Smooth muscle cell of bladder (primary cell): ENCODE measurements around the gene GPR152. TPM values are rescaled to one million over a fixed set of nuclear protein-coding genes. Genes with fewer than 3 reads are reported as not detected.

Experiments
- total RNA-seq: library from RNA; depleted of rRNA; stranded (reverse); fragments of >200 nt; gene quantifications from 2 replicates; pipeline ENCODE4 v1.2.3, GENCODE V29; 2014

GPR152 gene
- not detected in 2 replicates for total RNA-seq

GRCh38 chr11:67452141-67452952 is at the start of gene GPR152:
GPR152 (minus strand) TSS chr11:67452729; CDS start chr11:67452724, 5 bp downstream.

GRCh38 chr11:67482827-67483798 is 30.6 kb upstream of the GPR152 start, which contains the start of gene AIP:
AIP (plus strand) TSS chr11:67483026; CDS start chr11:67483159, 133 bp downstream.

GRCh38 chr11:67468759-67469507 is 16.4 kb upstream of the GPR152 start, which contains the start of gene TMEM134:
TMEM134 (minus strand) TSS chr11:67469251; CDS start chr11:67469192, 59 bp downstream.

GRCh38 chr11:67455054-67455453 is 2.5 kb upstream of the GPR152 start, which contains the start of gene CABP4:
CABP4 (plus strand) TSS chr11:67455354; CDS start chr11:67455424, 70 bp downstream.

GRCh38 chr11:67437082-67437808 is 15.3 kb downstream of the GPR152 start, which contains the start of gene PTPRCAP:
PTPRCAP (minus strand) TSS chr11:67437682; CDS start chr11:67437619, 63 bp downstream.

GRCh38 chr11:67428052-67429001 is 24.2 kb downstream of the GPR152 start, which contains the start of gene RPS6KB2:
RPS6KB2 (plus strand) TSS chr11:67428494; CDS start chr11:67428546, 52 bp downstream.

GRCh38 chr11:67415501-67416304 is 36.8 kb downstream of the GPR152 start, which contains the start of gene CARNS1:
CARNS1 (plus strand) TSS chr11:67415678; CDS start chr11:67416200, 522 bp downstream.

GRCh38 chr11:67401495-67402191 is 50.9 kb downstream of the GPR152 start, which contains the start of gene PPP1CA:
PPP1CA (minus strand) TSS chr11:67401858; CDS start chr11:67401782, 76 bp downstream.

Other genes with a start within 250 kb of the GPR152 start
- gene GRK2, start 186.3 kb downstream of the GPR152 start, total RNA-seq, result 22.5 and 25.7 TPM in 2 replicates
- 29.6 and 37.3 TPM in 2 replicates for gene ANKRD13D, start 163.4 kb downstream of the GPR152 start, total RNA-seq
- gene SSH3, start 149.2 kb downstream of the GPR152 start, total RNA-seq, result 9.7 and 10.3 TPM in 2 replicates
- 40.7 and 44.7 TPM in 2 replicates for gene POLD4, start 99.2 kb downstream of the GPR152 start, total RNA-seq
- gene CLCF1, start 79.1 kb downstream of the GPR152 start, total RNA-seq, result 3.4 and 4.4 TPM in 2 replicates
- gene RAD9A, start 60.7 kb downstream of the GPR152 start, total RNA-seq, result 2.4 and 5.4 TPM in 2 replicates
- gene PPP1CA, start 50.9 kb downstream of the GPR152 start, total RNA-seq, result 122 and 148 TPM in 2 replicates
- not detected in 2 replicates for gene TBC1D10C, start 48.6 kb downstream of the GPR152 start, total RNA-seq
- under 0.01 and 0.09 TPM in 2 replicates for gene CARNS1, start 37.1 kb downstream of the GPR152 start, total RNA-seq
- gene RPS6KB2, start 24.2 kb downstream of the GPR152 start, total RNA-seq, result 38.9 and 52.1 TPM in 2 replicates
- gene PTPRCAP, start 15.0 kb downstream of the GPR152 start, total RNA-seq, result not detected in 2 replicates
- 115 and 127 TPM in 2 replicates for gene CORO1B, start 9.3 kb downstream of the GPR152 start, total RNA-seq
- gene CABP4, start 2.6 kb upstream of the GPR152 start, total RNA-seq, result not detected in 2 replicates
- gene TMEM134, start 16.5 kb upstream of the GPR152 start, total RNA-seq, result 12.4 and 18.2 TPM in 2 replicates
- gene AIP, start 30.3 kb upstream of the GPR152 start, total RNA-seq, result 101 and 142 TPM in 2 replicates
- gene PITPNM1, start 52.6 kb upstream of the GPR152 start, total RNA-seq, result 12.5 and 14.3 TPM in 2 replicates
- 6.4 and 7.1 TPM in 2 replicates for gene CDK2AP2, start 55.4 kb upstream of the GPR152 start, total RNA-seq
- gene CABP2, start 70.7 kb upstream of the GPR152 start, total RNA-seq, result not detected in 2 replicates
- 1,134 and 1,225 TPM in 2 replicates for gene GSTP1, start 131.1 kb upstream of the GPR152 start, total RNA-seq
- gene NDUFV1, start 154.2 kb upstream of the GPR152 start, total RNA-seq, result 167 and 205 TPM in 2 replicates
- 2.6 and 3.1 TPM in 2 replicates for gene NUDT8, start 177.2 kb upstream of the GPR152 start, total RNA-seq
- not detected in 2 replicates for gene TBX10, start 187.0 kb upstream of the GPR152 start, total RNA-seq
- not detected in 2 replicates for gene ACY3, start 198.0 kb upstream of the GPR152 start, total RNA-seq
- gene ALDH3B2, start 221.9 kb upstream of the GPR152 start, total RNA-seq, result not detected in 2 replicates